SHP77 treated with DMSO at 0.1 percent for 48 hours (cell line): Measurements from ENCODE around the gene AFF2.

Source experiments
- DNase-seq: peaks from one replicate; lab custom pipeline; 2025; lab: John Stamatoyannopoulos, UW

AFF2 gene

DNA sequence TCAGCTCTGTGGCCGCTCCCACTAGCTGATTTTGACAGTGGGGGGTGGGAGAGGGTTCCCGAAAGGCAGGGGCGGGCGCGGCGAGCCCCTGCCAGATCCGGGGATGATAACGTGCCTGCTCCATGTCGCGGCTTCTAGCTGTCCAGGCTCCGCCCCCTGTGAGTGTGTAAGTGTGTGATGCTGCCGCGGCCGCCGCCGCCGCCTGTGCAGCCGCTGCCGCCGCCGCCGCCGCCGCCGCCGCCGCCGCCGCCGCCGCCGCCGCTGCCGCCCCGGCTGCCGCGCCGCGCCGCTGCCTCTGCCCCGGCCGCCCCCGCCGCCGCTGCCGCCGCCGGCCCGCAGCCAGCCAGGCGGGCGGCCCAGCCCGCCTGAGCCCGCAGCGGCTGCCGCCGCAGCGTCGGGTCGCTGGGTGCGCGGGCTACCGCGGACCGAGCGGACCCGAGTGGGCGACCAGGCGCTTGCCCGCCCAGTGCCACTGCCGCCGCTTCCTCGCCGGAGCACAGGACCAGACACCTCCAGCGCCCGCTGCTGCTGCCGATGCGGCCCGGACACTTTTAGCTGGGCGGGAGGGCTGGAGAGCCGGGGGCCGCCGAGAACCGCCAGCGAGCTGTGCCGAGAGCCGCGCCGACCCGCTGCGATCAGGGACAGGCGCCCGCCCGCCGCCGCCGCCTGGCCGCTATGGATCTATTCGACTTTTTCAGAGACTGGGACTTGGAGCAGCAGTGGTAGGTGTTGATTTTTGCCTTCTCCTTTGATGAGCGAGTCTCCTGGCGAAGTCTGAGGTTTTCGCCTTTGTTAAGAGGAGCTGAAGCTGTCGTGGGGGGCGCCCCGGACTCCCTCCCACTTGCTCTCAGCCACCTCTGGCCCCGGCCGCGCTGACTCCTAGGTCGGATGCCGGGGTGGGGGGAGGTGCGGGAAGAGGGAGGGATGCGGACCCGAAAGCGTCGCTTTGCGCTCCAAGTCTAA lies at the start of gene AFF2:
AFF2 (plus strand) TSS at position 195 of the 963 bp plus-strand sequence; CDS start at position 676, 481 bp downstream.
- DNase-seq, result no peak

DNA sequence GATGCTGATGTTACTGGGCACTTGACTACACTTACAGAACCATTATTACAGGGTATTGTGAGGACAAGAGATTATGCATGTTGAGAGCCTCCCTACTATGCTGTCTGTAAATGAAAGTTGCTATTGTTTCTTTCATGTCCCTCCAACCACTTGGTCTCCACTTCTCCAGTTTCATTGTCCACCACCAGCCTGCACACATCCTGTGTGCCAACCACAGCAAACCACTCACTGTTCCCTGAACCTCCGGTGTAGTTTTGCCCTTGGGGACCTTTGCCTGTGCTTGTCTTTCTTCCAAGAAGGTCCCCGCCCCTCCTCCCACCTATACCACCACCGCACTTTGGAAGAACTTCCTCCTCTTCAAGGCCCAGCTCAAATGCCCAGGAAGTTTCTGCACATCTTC lies 43.1 kb upstream of the AFF2 start:
- DNase-seq, result no peak

DNA sequence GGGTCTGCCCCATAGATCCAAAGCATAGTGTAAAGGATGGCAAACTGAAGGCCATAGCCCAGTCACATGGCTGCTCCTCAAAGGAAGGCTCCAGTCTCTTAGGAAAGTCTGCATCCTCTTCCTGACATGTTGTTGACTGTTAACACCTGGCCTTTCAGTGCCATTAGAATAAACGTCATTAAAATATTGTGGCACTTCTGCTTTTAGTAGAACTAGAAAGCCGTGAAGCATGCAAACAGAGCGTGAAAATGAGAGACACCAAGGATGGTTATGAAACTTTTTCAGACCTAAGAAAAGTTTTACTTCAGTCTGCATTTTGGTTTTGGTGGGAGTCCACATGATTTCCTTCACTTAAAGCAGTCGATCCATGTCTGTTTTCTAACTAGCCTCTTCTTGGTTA lies 41.1 kb upstream of the AFF2 start:
- no peak for DNase-seq

DNA sequence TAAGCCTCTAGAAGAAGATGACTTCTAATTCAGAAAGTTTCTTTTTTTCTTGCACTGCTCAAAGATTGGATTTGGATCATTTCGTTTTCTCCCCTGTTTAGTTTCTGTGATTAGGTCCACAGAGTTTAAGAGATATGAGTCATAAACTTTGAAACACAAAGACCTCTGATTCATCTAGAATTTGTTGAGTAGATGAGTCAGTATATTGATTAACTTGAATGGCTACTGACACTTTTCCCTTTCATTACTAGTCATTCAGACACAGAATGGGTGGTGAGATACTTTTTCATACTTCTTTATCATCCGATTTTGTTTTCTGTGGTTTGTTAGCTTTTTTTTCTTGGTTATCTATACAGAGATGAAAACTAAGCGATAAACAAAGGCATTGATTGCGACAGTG lies 34.1 kb upstream of the AFF2 start:
- no peak for DNase-seq

DNA sequence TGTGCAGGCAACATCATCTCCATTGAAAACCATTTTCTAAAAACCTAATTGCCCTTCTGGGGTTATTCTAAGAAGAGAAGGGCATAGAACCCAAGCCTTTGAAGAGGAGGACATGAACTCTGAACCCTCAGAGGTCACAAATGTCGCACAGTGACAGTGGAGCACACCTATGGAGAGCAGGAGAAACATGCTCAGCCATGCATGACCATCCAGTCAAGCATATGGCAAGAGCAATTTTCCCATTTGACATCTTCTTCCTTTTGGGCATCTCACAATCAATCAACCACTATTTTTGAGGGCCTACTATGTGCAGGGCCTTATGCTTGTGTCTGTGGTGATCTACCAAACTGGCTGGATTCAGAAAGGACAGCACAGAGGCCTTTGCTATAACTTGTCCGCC lies 30.1 kb upstream of the AFF2 start:
- no peak for DNase-seq

DNA sequence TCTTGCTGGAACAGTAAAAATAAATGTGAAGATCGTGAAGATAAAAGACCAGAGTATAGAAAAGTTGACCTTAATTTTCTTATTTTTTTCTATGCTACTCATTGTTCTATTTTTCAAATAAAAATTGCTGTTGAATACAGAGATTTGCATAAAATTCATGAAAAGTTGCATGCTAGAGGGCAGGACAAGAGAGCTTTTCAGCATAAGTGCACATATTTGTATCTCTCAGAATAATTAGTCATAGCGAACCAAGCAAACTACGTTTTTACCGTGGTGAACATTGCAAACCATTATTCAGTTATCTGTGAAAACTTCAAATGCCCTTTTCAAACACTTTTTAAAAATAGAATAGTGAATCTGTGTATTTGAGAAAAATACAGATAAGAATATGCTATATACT lies 26.4 kb upstream of the AFF2 start:
- no peak for DNase-seq

DNA sequence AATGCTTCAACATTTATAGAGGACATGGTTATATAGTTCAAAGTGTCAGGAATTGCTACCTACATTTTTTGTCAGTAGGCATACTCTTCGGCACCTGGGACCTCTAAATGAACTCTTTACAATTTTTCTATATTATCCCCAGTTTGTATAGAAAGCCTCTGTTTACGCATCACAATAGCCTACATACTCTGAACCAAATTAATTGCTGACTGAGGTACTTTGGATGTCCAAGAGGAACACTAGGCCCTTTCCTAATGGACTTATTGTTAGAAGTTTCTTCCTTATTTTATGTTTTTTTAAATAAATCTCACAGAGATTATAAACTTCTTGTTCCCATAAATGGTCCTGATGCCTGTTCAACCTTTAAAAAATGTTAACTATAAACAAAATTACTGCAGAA lies 8.4 kb upstream of the AFF2 start:
- DNase-seq, result no peak

DNA sequence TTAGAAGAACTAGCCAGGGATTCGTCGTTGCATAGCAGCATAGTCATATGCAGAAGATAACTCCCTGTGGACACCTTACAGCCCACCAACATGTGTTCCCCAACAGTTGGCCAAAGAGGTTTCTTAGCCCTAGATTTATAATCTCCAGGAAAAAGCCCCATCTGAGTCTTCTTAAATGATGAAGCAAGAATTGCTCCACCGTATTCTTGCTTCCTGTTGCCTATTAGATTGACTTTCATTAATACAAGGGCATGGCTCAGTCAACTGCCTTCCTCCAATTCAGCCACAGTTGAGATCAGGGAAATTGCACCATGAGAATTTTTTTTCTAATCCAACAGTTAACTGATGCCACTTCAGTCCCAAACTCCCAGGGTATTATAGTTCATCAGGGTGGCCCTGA lies 5.2 kb upstream of the AFF2 start:
- DNase-seq, result no peak

DNA sequence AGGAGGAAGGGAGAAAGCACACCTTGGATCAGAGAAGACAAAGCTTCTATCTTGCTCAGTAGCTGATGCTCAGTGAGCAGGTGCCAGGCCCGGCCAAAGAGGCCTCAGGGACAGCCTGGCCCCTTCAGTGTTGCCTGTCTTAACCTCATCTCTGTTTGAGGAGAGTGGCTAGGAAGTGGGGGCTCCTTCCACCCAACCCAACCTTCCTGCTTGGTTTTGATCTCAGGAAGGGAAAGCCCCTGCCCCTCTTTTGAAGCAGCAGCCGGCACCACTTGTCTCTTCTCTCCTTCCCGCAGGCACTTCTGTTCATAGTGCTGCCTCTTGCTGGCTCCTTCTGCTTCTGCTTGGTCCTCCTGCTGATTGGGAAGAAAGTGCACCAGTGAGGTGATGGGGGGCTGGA lies 2.4 kb upstream of the AFF2 start:
- DNase-seq, result no peak

DNA sequence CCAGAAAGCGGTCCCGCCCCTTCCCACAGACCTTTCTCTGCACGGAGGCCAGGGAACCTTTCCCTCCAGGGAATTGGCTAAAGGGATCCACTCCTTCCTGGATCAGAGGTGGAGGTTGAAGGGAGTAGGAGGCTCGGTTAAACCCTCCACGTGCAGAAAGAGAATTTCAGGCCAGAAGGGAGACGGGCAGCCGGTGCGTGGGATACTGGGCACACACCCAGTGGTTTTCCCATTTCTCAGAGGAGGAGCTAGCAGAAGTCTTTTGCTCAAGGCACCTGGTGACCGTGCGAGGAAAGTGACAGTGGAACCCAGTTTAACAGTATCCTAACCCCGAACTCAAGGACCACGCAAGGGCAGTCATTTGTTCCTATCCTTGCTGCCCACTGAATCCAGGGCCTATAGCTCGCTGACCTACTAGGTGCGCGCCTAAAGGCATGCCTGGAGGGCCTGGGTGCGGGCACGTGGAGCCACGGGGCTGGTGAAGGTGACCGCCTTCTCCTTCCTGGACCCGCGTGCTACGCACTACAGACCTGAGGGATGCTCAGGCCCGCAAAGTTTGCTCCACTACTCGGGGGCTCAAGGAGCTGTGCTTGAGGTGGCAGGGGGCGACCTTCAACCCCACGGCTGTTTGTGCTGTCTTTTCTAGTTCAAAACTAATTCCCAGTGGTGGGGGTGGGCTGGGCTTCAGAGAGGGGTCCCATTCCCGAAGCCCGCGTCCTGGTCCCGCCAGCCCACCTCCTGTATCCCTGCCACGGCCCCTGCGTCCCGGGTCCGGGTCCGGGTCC lies 587 bp upstream of the AFF2 start:
- no peak for DNase-seq

DNA sequence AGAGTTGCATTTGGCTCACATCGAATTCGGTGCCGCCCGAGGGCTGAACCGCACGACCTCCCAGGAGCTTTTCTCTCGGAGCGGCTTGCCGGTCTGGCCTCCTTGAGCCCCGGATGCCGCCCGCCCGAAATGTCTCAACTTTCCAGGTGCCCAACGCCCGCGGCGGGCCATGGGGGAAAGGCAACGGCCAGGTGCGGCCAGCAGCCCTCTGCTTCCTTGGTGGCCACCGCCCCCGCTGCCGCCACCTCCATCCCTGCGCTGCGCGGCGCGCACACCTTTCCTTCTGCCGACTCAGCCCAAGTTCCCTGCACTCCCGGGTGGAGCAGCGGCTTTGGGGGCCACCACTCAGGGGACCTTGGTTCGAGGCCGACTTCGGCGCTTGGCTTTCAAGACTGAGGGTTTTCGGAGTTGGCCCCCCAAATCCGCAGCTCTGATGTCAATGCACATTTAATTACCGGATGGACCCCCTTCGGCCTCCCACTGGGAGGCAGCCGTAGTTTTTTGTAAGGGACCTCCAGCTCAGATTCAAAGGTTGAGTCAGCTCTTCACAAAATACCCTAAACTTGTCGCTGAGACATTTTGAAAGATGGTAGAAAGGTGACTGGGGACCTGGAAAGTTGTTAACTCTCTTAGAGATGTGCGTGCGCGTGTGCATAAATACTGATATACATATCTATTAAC lies 1.1 kb downstream of the AFF2 start:
- no peak for DNase-seq

DNA sequence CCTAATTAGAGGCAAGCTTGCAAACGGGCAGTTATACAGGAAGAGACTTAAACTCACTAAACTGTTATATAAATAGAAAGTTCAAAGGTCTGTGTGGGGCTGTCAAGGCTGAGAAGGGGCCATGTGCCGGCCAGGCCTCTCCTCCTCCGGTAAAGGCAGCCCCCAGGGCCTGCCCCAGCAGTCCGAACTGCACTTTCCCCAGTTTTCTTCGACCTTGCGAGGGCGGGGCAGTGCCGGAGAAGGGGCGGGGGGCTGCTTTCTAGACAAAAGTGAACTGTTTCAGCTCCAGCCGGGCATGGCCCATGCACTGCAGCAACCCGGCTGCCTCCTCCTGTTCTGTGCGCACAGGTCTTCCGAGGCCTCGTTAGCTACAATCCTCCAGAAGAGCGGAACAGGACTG lies 4.1 kb downstream of the AFF2 start:
- DNase-seq, result no peak

DNA sequence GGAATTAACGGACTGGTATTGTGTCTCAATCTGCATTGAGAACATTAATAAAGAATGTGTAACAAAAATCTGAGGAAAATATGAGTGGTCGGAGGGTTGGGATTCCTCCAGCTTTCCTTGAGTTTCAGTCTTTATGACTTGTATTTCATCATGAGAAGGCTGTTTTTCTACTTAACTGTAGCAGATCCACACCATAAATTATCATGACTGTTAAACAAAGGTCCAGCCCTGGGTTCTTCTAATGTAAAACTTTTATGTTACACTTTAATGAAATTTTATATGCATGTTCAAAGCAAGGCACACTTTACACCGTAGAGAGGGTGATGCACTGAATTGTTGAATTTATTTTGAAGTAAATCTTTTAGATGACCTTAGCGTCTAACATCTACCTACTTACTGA lies 7.0 kb downstream of the AFF2 start:
- no peak for DNase-seq

DNA sequence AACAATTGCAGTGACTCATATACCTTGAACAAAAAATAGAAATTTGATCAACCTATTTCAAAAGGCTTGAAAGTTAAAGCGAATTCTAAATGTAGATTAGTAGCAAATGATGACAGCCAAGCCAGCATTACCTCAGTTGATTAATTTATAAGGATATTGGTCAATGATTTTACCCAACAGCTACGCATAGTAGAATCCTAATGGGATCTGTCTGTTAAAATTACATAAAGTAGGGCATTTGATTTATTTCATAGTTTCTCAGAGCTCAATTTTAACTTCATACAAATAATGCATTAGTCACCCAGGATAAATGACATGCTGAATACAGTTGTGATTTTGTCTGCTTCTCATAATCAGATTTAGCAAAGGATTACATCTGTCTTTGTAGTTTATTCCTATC lies 12.0 kb downstream of the AFF2 start:
- DNase-seq, result no peak

DNA sequence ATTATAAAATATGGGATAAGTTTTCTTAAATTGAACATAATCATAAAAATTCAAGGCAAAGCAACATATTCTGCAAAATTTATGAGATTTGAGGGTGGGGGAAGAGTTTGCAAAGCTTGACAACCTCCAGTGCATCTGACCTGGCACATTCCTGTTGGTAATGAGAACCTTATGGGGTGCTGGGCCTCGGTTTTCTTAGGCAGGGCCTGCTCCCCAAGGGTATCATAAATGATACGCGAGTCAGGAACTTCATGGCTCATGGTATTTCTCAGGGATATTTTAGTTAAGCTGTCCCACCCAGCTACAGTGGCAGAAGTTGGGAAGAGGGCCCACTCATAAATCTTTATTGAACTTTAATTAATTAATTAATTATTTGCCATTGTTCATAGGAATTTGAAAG lies 13.2 kb downstream of the AFF2 start:
- DNase-seq, result no peak

DNA sequence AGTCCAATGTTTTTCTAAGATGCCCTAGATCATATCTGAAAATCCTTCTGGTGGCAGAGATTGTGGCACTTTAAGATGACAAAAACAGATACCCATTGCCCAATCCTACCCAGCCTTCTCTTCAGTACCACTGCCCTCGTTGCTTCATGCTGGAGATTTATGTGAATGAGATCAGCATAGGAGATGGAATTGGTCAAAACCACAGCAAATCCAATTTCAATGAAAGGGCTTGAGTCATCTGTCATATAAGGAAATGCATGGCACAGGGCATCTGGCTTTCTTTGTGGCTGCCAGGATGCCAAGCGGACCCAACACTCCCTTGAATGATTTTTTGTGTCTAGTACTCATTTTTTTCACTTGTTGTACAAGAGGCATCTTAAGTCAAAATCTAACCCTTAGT lies 16.8 kb downstream of the AFF2 start:
- DNase-seq, result no peak

DNA sequence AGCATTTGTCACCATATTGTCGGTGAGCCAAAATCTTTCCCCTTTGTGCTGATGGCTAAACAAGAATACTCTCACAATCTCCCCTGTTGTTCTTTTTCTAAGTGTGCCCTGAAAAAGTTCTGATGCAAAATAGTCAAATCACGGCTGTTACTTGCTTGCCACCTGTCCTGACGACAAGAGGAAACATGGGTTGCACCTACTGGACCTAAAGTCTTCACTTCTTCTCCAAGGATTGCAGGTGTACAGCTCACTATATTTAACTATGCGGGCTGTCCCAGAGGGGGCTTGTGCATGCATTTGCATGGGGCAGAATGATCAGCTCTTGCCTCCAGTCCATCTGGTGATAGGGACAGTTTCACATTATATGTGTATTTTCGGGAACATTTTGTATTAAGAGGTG lies 21.6 kb downstream of the AFF2 start:
- no peak for DNase-seq

DNA sequence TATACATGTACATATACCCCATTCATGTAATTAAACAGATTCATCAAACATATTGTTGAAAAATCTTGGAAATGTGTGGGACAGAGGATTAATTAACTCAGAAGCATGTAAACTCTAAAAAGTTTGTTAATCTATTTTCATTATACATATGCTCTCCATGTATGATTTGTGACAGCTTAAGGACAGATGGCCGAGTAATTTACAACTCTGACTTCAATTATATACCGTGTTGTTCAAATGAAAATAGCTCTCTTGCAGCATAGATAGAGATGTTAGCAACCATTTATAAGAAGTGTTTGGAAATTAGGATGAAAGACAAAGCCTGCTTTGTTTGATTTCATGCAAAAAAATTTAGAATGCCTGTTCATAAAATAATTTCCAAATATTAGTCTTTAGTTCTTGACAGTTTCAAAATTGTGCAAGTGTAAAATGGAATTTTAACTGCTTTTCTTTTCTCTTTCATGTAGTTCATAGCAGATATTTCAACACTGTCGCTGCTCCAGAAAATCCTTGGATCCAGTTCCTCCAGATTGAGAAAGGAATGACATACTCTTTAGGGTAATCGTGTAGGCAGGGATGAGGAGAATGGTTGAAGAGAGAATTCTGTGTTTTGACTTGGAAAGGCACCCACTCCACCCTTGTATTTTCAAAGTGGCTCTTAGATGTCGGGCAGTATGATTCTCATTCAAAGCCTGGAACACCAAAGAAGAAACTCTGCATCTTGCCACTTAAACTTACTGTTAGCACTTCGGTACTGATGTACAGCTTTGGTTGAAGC lies 23.1 kb downstream of the AFF2 start:
- no peak for DNase-seq

DNA sequence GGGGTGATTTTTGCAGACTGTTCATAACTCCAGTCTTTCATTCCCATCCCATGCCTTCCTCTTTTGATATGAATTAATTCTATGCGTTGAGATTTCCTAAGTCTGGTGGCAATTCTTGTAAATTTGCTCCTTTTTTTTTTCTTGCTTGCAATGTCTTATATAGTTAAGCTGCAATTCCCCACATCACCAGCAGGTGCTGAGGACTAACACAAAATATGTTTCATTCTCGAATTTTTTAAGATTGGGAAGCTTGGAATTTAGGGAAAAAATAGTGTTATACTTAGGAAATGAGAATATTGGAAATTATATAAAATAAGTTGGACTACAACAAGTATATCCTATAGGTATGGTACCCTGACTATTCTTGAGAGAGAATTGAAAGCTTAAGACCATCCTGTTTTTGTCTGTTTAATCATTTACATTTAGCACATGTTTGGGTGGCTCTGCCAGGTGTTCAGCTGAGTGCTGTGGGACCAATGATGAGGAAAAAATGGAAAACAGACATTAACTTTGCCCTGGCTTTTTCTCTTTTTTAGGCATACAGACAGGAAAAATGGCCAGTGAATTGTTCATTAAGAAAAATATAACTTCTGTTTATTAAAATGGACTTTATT lies 30.2 kb downstream of the AFF2 start:
- DNase-seq, result no peak

DNA sequence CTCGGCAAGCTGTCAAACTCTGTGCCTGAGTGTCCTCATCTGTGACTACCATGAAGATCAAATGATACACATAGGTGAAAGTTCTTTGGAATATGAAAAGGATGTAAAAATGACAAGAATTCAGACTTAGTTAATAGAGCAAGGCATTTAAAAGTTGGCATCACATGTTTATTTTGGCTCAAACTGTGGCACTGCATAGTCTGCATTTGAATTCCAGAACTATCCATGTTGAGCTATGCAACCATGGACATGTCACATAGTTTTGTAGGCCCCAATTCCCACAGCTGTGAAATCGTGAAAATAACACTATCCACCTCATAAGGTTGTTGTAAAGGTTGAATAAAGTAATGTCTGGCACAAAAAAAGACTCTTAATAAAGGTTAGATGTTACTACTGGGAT lies 33.9 kb downstream of the AFF2 start:
- no peak for DNase-seq

DNA sequence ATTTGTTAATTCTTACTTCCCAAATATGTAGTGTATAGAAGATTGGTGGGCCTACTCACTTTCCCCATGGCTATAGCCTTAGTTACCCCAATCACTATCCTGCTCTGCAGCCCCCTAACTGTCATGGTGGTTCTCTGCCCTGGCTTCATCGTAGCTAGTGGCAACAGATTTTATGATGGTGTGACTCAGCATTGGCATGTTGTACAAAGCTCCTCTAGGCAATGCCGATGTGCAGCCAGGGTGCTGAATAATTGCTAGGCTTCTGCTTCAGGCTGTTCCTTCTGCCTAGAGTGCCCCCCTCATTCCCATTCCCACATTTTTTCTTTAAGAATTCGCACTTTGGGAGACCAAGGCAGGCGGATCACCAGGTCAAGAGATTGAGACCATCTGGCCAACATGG lies 35.2 kb downstream of the AFF2 start:
- no peak for DNase-seq
